Coronary artery (tissue), 2 donors: ENCODE measurements around the gene PLPP1.
A peak's percentile ranks its signal among the peaks of the same experiment; 100 is the strongest.

ENCODE experiments used
- DNase-seq: peaks from one replicate; pipeline ENCODE4 v3.0.0-alpha.2; 2017; ENCODE audit warnings: low spot score
- H3K27ac ChIP-seq, 2 donors: fragments of 200-600 bp; sonication (generic); one replicate each; pipeline ENCODE4 v1.5.1; 2016 to 2019
- H3K4me3 ChIP-seq: fragments of 200-600 bp; sonication (generic); 2 replicates; pipeline ENCODE4 v1.5.1; 2016; ENCODE audit warnings: mild to moderate bottlenecking, moderate library complexity
- CTCF ChIP-seq: fragments of 200-600 bp; sonication (generic); IDR thresholded peaks from one replicate; pipeline ENCODE4 v1.5.1; 2019; ENCODE audit warnings: antibody characterized with exemption

PLPP1 gene

DNA sequence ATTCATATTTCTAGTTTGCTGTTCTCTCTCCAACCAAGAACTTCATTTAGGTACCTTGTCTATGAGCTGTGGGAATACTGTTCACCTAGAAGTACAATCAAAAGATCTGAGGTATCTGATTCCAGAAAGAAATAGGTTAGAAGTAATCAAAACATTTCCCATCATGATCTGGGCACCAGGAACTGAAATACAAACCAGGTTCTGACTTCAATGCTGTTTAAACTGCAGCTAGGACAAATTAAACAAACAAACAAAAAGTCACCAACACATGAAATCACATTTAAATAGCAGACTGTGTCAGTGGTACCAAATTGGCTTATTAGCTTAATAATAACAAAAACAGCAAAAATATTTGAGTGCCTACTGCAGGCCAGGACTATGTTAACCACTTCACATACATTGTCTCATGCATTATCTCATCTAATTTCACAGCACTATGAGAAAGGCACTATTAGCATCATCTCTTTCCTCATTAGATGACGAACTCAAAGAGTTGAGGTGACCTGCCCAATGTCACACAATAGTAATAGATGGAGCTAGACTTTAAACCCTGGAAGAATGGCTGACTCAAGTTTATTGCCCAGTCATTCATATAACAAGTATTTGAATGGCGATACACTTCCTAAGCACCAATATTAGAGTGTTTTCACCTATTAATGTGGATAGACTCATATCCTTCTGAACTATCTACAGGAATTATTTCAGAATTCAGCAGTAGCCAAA lies 14.5 kb downstream of the PLPP1 start:
- no peak for DNase-seq
- no peak for TF ChIP-seq CTCF
- H3K4me3 ChIP-seq, result no peak overlapping the region
- H3K27ac ChIP-seq, result no peak overlapping the region

- no peak for TF ChIP-seq CTCF
- no peak overlapping the region for H3K4me3 ChIP-seq
- no peak overlapping the region for H3K27ac ChIP-seq
- DNase-seq, result no peak
These were observed 15.9 kb downstream of the PLPP1 start for GRCh38 chr5:55518831-55519390.

DNA sequence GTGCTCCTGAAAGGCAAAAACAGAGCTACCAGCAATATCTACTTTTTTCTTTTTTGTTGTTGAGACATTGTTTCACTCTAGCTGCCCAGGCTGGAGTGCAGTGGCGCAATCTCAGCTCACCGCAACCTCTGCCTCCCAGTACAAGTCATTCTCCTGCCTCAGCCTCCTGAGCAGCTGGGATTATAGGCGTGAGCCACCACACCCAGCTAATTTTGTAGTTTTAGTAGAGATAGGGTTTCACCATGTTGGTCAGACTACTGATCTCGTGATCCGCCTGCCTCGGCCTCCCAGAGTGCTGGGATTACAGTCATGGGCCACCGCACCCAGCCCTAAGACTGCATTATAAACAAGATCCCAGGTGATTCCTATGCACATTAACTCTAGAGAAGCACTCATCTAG lies 17.0 kb downstream of the PLPP1 start:
- DNase-seq, result no peak
- TF ChIP-seq CTCF, result no peak
- no peak overlapping the region for H3K4me3 ChIP-seq
- H3K27ac ChIP-seq, result no peak overlapping the region

DNA sequence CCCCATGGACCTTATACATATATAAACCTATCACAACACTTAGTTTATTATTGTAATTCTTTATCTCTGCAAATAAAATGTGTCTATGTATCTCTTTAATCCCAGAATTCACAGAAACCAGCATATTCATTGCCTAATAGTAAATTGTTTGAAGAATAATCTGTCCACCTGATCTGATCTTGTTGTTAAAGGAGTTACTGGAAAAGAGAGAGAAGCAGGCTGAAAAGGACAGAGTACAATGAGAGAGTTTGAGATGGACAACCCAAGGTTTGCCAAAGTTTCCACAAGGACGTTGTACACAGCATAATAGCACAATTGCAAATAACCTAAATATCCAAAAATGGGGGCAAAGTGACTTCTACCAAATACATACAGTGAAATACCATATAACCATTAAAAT lies 23.8 kb downstream of the PLPP1 start:
- Histone ChIP-seq H3K4me3 (no peak overlapping the region), H3K27ac (peak overlapping the region in 1 of 2 donors; percentile 4)
- TF ChIP-seq CTCF, result no peak
- DNase-seq, result no peak

DNA sequence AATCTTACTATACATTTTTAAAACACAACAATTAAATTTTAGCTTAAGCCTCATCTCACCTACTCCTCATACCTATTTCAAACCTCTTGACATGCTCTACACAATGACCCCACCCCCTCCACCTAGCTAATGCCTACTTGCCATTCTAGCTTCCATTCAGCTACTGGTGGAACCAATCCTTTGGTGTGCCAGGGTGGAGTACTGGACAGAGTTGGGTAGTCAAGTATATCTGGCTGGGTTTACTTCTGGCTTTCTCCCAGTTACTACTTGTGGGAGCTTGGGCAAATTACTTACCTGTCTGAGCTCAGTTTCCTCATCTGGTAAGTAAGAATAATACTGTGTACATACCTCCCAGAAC lies 24.3 kb downstream of the PLPP1 start:
- no peak for DNase-seq
- Histone ChIP-seq H3K4me3 (peak overlapping the region; percentile 28), H3K27ac (peak overlapping the region in 1 of 2 donors; percentile 4)
- TF ChIP-seq CTCF, result no peak

DNA sequence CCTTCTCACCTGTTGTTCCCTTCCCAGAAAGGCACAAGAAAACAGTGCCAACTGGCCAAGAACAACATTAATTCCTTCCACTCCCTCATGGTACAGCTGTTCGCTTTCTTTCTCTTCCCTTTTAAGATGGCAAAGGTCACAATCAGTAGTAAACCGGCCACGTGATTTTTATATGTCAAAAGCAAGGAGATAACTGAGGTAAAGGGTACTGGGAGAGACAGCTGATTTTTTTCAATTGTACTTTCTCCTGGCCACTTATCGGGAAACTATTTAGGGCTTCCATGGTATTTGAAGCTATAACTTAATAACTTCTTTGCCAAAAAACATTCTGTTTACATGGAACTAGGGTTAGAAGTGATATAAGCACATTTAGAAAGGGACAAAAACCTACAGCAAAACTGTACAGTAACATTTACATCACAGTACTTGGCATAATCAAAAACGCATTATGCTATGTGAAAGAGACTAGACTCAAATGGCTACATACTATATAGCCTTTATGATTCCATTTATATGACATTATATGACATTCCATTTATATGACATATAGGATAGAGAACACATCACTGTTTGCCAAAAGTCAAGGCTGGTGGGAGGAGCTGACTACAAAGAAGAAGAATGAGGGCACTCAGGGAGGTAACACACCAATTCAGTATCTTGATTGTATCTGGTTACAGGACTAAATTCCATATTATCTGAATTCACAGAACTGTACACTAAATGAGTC lies 24.8 kb downstream of the PLPP1 start:
- TF ChIP-seq CTCF, result no peak
- no peak for DNase-seq
- Histone ChIP-seq H3K4me3 (peak overlapping the region; percentile 28), H3K27ac (no peak overlapping the region)
